ACC112 (cell line): ENCODE measurements around the gene UBR4.

Experiments
- H2AFZ ChIP-seq: fragments of 200-600 bp; sonication (generic); one replicate; pipeline ENCODE4 v1.6.0; 2017; ENCODE audit warnings: antibody characterized with exemption, low read length; ENCODE audit not compliant: unreplicated experiment
- H3K27ac ChIP-seq: fragments of 200-600 bp; sonication (generic); 2 replicates; pipeline ENCODE4 v1.5.1; 2014; ENCODE audit warnings: low read depth, mild to moderate bottlenecking, antibody characterized with exemption, low read length, moderate library complexity
- H3K27me3 ChIP-seq: fragments of 200-600 bp; sonication (generic); 2 replicates; pipeline ENCODE4 v1.6.1; 2014; ENCODE audit warnings: mild to moderate bottlenecking, antibody characterized with exemption, low read length, moderate library complexity, mixed read lengths; ENCODE audit not compliant: insufficient read depth
- H3K36me3 ChIP-seq: fragments of 200-600 bp; sonication (generic); 2 replicates; pipeline ENCODE4 v1.6.1; 2016; ENCODE audit warnings: mild to moderate bottlenecking, antibody characterized with exemption, low read length, moderate library complexity, mixed read lengths; ENCODE audit not compliant: insufficient read depth
- H3K4me1 ChIP-seq: fragments of 200-600 bp; sonication (generic); one replicate; pipeline ENCODE4 v1.6.1; 2016; ENCODE audit warnings: low read length, mixed read lengths; ENCODE audit not compliant: insufficient read depth, unreplicated experiment, control insufficient read depth
- H3K4me3 ChIP-seq: fragments of 200-600 bp; sonication (generic); 2 replicates; pipeline ENCODE4 v1.5.1; 2014; ENCODE audit warnings: mild to moderate bottlenecking, low read depth, low read length
- H3K79me2 ChIP-seq: fragments of 200-600 bp; sonication (generic); one replicate; pipeline ENCODE4 v1.6.0; 2016; ENCODE audit warnings: low read length; ENCODE audit not compliant: control insufficient read depth, unreplicated experiment, insufficient read depth

Gene UBR4

GRCh38 chr1:19140465-19140864 lies 69.6 kb downstream of the UBR4 start:
- Histone ChIP-seq H3K36me3 (peaks cover 91% of the 10 kb centered on the region), H3K27ac (no peak overlapping the region), H3K4me1 (no peaks in the 10 kb centered on the region), H3K27me3 (no peaks in the 10 kb centered on the region), H3K4me3 (no peak overlapping the region), H2AFZ (no peak overlapping the region), H3K79me2 (peaks cover 5% of the 10 kb centered on the region)

GRCh38 chr1:19139711-19140110 lies 70.4 kb downstream of the UBR4 start:
- no peak overlapping the region for H2AFZ ChIP-seq
- no peaks in the 10 kb centered on the region for H3K27me3 ChIP-seq
- peaks cover 91% of the 10 kb centered on the region for H3K36me3 ChIP-seq
- H3K79me2 ChIP-seq = peaks cover 5% of the 10 kb centered on the region
- no peak overlapping the region for H3K27ac ChIP-seq
- no peak overlapping the region for H3K4me3 ChIP-seq
- H3K4me1 ChIP-seq = no peaks in the 10 kb centered on the region

- no peak overlapping the region for H3K4me3 ChIP-seq
- H3K4me1 ChIP-seq = no peaks in the 10 kb centered on the region
- peaks cover 5% of the 10 kb centered on the region for H3K79me2 ChIP-seq
- no peaks in the 10 kb centered on the region for H3K27me3 ChIP-seq
- H2AFZ ChIP-seq = no peak overlapping the region
- H3K36me3 ChIP-seq = peaks cover 91% of the 10 kb centered on the region
- no peak overlapping the region for H3K27ac ChIP-seq
Observed at GRCh38 chr1:19138958-19139581, 71.0 kb downstream of the UBR4 start.

GRCh38 chr1:19138331-19138730 lies 71.7 kb downstream of the UBR4 start:
- no peak overlapping the region for H2AFZ ChIP-seq
- H3K4me1 ChIP-seq = no peaks in the 10 kb centered on the region
- H3K79me2 ChIP-seq = peaks cover 5% of the 10 kb centered on the region
- H3K27ac ChIP-seq = no peak overlapping the region
- H3K4me3 ChIP-seq = no peak overlapping the region
- no peaks in the 10 kb centered on the region for H3K27me3 ChIP-seq
- peaks cover 88% of the 10 kb centered on the region for H3K36me3 ChIP-seq

GRCh38 chr1:19137158-19137557 lies 72.9 kb downstream of the UBR4 start:
- no peak overlapping the region for H3K27ac ChIP-seq
- no peak overlapping the region for H2AFZ ChIP-seq
- no peaks in the 10 kb centered on the region for H3K4me1 ChIP-seq
- no peak overlapping the region for H3K4me3 ChIP-seq
- H3K36me3 ChIP-seq = peaks cover 89% of the 10 kb centered on the region
- H3K79me2 ChIP-seq = peaks cover 5% of the 10 kb centered on the region
- no peaks in the 10 kb centered on the region for H3K27me3 ChIP-seq

- Histone ChIP-seq H2AFZ (no peak overlapping the region), H3K27ac (no peak overlapping the region), H3K36me3 (peaks cover 77% of the 10 kb centered on the region), H3K4me3 (no peak overlapping the region), H3K79me2 (peaks cover 3% of the 10 kb centered on the region), H3K27me3 (no peaks in the 10 kb centered on the region), H3K4me1 (no peaks in the 10 kb centered on the region)
Observed at GRCh38 chr1:19133360-19133759, 76.7 kb downstream of the UBR4 start.

- peaks cover 3% of the 10 kb centered on the region for H3K79me2 ChIP-seq
- H3K27me3 ChIP-seq = no peaks in the 10 kb centered on the region
- peaks cover 75% of the 10 kb centered on the region for H3K36me3 ChIP-seq
- H3K4me3 ChIP-seq = no peak overlapping the region
- H2AFZ ChIP-seq = no peak overlapping the region
- H3K27ac ChIP-seq = no peak overlapping the region
- no peaks in the 10 kb centered on the region for H3K4me1 ChIP-seq
Observed at GRCh38 chr1:19130468-19130867, 79.6 kb downstream of the UBR4 start.

GRCh38 chr1:19128968-19129514 lies 81.0 kb downstream of the UBR4 start:
- no peaks in the 10 kb centered on the region for H3K27me3 ChIP-seq
- peaks cover 3% of the 10 kb centered on the region for H3K79me2 ChIP-seq
- H3K4me1 ChIP-seq = no peaks in the 10 kb centered on the region
- H3K4me3 ChIP-seq = no peak overlapping the region
- no peak overlapping the region for H2AFZ ChIP-seq
- no peak overlapping the region for H3K27ac ChIP-seq
- peaks cover 71% of the 10 kb centered on the region for H3K36me3 ChIP-seq

- peaks cover 75% of the 10 kb centered on the region for H3K36me3 ChIP-seq
- H3K4me3 ChIP-seq = no peak overlapping the region
- no peaks in the 10 kb centered on the region for H3K27me3 ChIP-seq
- no peak overlapping the region for H3K27ac ChIP-seq
- H3K79me2 ChIP-seq = no peaks in the 10 kb centered on the region
- no peak overlapping the region for H2AFZ ChIP-seq
- no peaks in the 10 kb centered on the region for H3K4me1 ChIP-seq
Observed at GRCh38 chr1:19124273-19124672, 85.8 kb downstream of the UBR4 start.

- H3K36me3 ChIP-seq = peaks cover 76% of the 10 kb centered on the region
- no peaks in the 10 kb centered on the region for H3K79me2 ChIP-seq
- no peak overlapping the region for H3K27ac ChIP-seq
- H3K4me3 ChIP-seq = no peak overlapping the region
- H2AFZ ChIP-seq = no peak overlapping the region
- no peaks in the 10 kb centered on the region for H3K4me1 ChIP-seq
- H3K27me3 ChIP-seq = no peaks in the 10 kb centered on the region
Observed at GRCh38 chr1:19123837-19124236, 86.2 kb downstream of the UBR4 start.

GRCh38 chr1:19122668-19123067 lies 87.4 kb downstream of the UBR4 start:
- no peak overlapping the region for H3K4me3 ChIP-seq
- H3K27me3 ChIP-seq = no peaks in the 10 kb centered on the region
- no peak overlapping the region for H3K27ac ChIP-seq
- no peaks in the 10 kb centered on the region for H3K79me2 ChIP-seq
- peaks cover 73% of the 10 kb centered on the region for H3K36me3 ChIP-seq
- H2AFZ ChIP-seq = no peak overlapping the region
- H3K4me1 ChIP-seq = no peaks in the 10 kb centered on the region
